ENCODE measurements around the gene DNAJC12. TPM values are rescaled to one million over a fixed set of nuclear protein-coding genes. Genes with fewer than 3 reads are reported as not detected.

DNAJC12 gene
- total RNA-seq, 1 donor from 2014 or later: 4.5 TPM

DNA sequence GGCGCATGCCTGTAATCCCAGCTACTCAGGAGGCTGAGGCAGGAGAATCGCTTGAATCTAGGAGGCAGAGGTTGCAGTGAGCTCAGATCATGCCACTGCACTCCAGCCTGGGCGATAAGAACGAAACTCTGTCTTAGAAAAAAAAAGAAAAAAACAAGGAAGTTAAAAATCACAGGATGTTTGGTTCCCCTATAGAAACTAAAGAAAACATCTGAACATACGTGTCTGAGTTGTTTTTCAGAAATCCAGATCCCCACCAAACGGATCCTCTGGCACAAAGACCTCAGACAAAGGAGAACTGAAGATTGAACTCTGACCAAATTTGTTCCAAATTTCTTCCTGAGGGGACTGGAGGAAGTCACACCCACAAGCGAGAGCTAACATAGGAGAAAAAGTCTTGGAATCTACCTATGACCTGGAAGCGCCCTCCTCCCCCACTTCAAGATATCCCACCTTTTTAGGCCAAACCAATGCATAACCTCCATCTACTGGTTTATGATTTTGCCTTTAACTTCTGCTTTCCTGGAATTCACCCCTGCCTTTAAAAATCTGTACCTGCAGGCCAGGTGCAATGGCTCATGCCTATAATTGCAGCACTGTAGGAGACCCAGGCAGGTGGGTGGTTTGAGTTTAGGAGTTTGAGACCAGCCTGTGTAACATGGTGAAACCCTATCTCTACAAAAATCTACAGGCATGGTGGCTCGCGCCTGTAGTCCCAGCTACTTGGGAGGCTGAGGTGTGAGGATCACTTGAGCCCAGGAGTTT lies 26.8 kb upstream of the DNAJC12 start:
- no peaks in the 10 kb centered on the region for H3K4me1 Mint-ChIP-seq (ENCODE audit: low read depth)
- H3K27me3 Mint-ChIP-seq (ENCODE audit: low read depth): no peaks in the 10 kb centered on the region
- no peak overlapping the region for H3K4me3 Mint-ChIP-seq (ENCODE audit: unreplicated experiment)
- TF ChIP-seq, protein P1, sequence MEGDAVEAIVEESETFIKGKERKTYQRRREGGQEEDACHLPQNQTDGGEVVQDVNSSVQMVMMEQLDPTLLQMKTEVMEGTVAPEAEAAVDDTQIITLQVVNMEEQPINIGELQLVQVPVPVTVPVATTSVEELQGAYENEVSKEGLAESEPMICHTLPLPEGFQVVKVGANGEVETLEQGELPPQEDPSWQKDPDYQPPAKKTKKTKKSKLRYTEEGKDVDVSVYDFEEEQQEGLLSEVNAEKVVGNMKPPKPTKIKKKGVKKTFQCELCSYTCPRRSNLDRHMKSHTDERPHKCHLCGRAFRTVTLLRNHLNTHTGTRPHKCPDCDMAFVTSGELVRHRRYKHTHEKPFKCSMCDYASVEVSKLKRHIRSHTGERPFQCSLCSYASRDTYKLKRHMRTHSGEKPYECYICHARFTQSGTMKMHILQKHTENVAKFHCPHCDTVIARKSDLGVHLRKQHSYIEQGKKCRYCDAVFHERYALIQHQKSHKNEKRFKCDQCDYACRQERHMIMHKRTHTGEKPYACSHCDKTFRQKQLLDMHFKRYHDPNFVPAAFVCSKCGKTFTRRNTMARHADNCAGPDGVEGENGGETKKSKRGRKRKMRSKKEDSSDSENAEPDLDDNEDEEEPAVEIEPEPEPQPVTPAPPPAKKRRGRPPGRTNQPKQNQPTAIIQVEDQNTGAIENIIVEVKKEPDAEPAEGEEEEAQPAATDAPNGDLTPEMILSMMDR (IDR thresholded peaks at IDR 0.05): no peak
- no peak overlapping the region for H3K27ac Mint-ChIP-seq (ENCODE audit: unreplicated experiment)
- no peak for DNase-seq (ENCODE audit: low spot score)
- no peaks in the 10 kb centered on the region for H3K9me3 Mint-ChIP-seq (ENCODE audit: low read depth)
- no peaks in the 10 kb centered on the region for H3K36me3 Mint-ChIP-seq (ENCODE audit: low read depth)

DNA sequence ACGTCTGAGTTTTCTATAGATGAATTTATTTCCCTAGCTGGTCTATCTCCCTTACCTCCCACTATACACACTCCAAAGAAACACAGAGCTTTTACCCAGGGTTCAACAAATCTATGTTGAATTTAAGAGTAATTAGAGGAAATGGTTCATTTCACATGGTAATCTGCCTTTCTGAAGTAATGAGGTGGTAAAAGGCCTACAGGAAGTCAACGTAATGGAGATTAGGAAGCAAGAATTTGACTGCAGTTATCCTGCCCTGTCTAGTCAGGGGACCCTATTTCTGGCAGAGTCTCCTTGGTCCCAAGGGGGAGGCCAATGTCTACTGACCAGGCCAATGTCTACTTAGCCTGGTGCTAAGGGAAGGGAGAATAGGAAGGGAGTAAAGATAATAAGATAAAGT lies 25.1 kb upstream of the DNAJC12 start:
- no peak overlapping the region for H3K27ac Mint-ChIP-seq (ENCODE audit: unreplicated experiment)
- no peaks in the 10 kb centered on the region for H3K36me3 Mint-ChIP-seq (ENCODE audit: low read depth)
- no peak overlapping the region for H3K4me3 Mint-ChIP-seq (ENCODE audit: unreplicated experiment)
- no peak for DNase-seq (ENCODE audit: low spot score)
- H3K4me1 Mint-ChIP-seq (ENCODE audit: low read depth): no peaks in the 10 kb centered on the region
- no peaks in the 10 kb centered on the region for H3K27me3 Mint-ChIP-seq (ENCODE audit: low read depth)
- TF ChIP-seq, protein P1 (IDR thresholded peaks at IDR 0.05): no peak
- no peaks in the 10 kb centered on the region for H3K9me3 Mint-ChIP-seq (ENCODE audit: low read depth)

DNA sequence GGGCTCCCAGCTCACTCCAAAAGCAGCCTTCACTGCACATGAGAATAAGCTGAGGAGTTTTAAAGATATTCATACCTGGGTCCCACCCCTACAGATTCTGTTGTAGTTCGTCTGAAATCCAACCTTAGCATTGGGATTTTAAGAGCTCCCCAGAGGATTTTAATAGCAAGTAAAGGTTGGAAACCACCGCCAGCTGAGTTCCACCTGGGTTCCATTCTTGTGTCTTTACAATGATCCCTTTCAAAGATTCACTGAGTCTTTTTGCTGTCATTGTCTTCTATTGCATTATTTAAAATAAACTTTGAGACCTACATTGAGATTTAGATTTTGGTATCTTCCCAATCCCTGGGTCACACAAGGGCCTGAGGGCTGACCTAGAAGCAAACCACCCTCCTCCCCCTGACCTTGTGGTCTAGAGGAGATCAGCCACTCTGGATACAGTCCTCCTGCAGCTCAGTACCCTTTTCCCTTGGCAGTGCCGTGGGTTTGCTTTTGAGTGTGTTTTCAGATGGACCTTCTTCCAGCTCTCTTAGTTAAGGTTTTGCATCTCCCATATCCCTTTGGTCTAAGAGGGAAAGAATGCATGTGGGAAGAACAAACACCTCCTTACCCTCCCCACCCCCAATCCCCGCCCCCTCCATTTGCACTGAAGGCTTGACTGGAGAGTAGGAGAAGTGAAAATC lies 23.9 kb upstream of the DNAJC12 start:
- no peaks in the 10 kb centered on the region for H3K4me1 Mint-ChIP-seq (ENCODE audit: low read depth)
- no peaks in the 10 kb centered on the region for H3K27me3 Mint-ChIP-seq (ENCODE audit: low read depth)

DNA sequence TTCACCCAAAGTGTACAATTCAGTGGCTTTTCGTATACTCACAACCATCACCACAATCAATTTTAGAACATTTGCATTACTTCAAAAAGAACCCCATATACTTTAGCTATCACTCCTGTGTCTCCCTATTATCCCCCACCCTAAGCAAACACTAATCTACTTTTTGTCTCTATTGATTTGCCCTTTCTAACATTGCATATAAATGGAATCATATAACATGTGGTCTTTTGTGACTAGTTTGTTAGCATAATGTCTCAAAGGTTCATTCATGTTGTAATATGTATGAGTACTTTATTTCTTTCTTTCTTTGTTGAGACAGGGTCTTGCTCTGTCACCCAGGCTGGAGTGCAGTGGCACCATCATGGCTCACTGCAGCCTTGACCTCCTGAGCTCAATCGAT lies 21.0 kb upstream of the DNAJC12 start:
- no peaks in the 10 kb centered on the region for H3K27me3 Mint-ChIP-seq (ENCODE audit: low read depth)
- no peak overlapping the region for H3K4me3 Mint-ChIP-seq (ENCODE audit: unreplicated experiment)
- DNase-seq (ENCODE audit: low spot score): no peak
- no peaks in the 10 kb centered on the region for H3K9me3 Mint-ChIP-seq (ENCODE audit: low read depth)
- peaks cover 3% of the 10 kb centered on the region for H3K4me1 Mint-ChIP-seq (ENCODE audit: low read depth)
- TF ChIP-seq, protein P1 (IDR thresholded peaks at IDR 0.05): no peak
- H3K27ac Mint-ChIP-seq (ENCODE audit: unreplicated experiment): no peak overlapping the region
- no peaks in the 10 kb centered on the region for H3K36me3 Mint-ChIP-seq (ENCODE audit: low read depth)

More for the DNA sequence above, 23.9 kb upstream of the DNAJC12 start:
- Mint-ChIP-seq H3K36me3 (ENCODE audit: low read depth) (no peaks in the 10 kb centered on the region), H3K9me3 (ENCODE audit: low read depth) (no peaks in the 10 kb centered on the region), H3K27ac (ENCODE audit: unreplicated experiment) (no peak overlapping the region), H3K4me3 (ENCODE audit: unreplicated experiment) (no peak overlapping the region)
- TF ChIP-seq, protein P1 (IDR thresholded peaks at IDR 0.05): no peak
- no peak for DNase-seq (ENCODE audit: low spot score)

DNA sequence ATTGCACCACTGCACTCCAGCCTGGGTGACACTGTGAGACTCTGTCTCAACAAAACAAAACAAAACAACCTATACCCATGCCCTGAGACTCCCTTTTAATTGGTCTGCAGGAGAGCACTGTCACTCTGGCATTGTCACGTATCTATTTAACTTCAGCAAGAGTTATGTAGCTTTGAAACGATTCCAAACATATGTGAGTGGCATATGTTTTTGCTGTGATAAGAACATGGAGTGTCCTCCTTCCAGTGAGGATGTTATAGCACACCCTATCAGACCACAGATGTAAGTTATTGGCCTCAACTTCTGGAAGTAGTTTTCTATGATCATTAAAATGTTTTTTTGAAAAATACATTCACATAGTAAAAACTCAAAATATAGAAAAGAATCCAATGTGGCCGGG lies 15.5 kb upstream of the DNAJC12 start:
- H3K36me3 Mint-ChIP-seq (ENCODE audit: low read depth): peaks cover 1% of the 10 kb centered on the region
- H3K27me3 Mint-ChIP-seq (ENCODE audit: low read depth): no peaks in the 10 kb centered on the region
- H3K9me3 Mint-ChIP-seq (ENCODE audit: low read depth): no peaks in the 10 kb centered on the region
- peaks cover 12% of the 10 kb centered on the region for H3K4me1 Mint-ChIP-seq (ENCODE audit: low read depth)
- no peak overlapping the region for H3K27ac Mint-ChIP-seq (ENCODE audit: unreplicated experiment)
- TF ChIP-seq, protein P1 (IDR thresholded peaks at IDR 0.05): no peak
- H3K4me3 Mint-ChIP-seq (ENCODE audit: unreplicated experiment): no peak overlapping the region
- no peak for DNase-seq (ENCODE audit: low spot score)
